ENCODE data around the gene HNRNPDL. TPM values are rescaled to one million over a fixed set of nuclear protein-coding genes. Genes with fewer than 3 reads are reported as not detected.
"Not testable (repeated sequence)": the region's sequence is repeated elsewhere in the genome, so short reads cannot be mapped to it uniquely, and the experiment has no call there.

HNRNPDL gene
- total RNA-seq, 3 donors from 2014 or later: 682 to 719 (median 695) TPM

- Mint-ChIP-seq H3K9me3 (no peaks in the 10 kb centered on the region), H3K4me3 (peak overlapping the region; percentile 60), H3K27me3 (ENCODE audit: low read depth) (no peaks in the 10 kb centered on the region), H3K36me3 (ENCODE audit: insufficient read depth) (peaks cover 63% of the 10 kb centered on the region), H3K4me1 (ENCODE audit: low read depth) (peaks cover 53% of the 10 kb centered on the region)
- no peak for DNase-seq
- no peak for ATAC-seq
Observed at GRCh38 chr4:82425478-82425877, 4.8 kb downstream of the HNRNPDL start.

DNA sequence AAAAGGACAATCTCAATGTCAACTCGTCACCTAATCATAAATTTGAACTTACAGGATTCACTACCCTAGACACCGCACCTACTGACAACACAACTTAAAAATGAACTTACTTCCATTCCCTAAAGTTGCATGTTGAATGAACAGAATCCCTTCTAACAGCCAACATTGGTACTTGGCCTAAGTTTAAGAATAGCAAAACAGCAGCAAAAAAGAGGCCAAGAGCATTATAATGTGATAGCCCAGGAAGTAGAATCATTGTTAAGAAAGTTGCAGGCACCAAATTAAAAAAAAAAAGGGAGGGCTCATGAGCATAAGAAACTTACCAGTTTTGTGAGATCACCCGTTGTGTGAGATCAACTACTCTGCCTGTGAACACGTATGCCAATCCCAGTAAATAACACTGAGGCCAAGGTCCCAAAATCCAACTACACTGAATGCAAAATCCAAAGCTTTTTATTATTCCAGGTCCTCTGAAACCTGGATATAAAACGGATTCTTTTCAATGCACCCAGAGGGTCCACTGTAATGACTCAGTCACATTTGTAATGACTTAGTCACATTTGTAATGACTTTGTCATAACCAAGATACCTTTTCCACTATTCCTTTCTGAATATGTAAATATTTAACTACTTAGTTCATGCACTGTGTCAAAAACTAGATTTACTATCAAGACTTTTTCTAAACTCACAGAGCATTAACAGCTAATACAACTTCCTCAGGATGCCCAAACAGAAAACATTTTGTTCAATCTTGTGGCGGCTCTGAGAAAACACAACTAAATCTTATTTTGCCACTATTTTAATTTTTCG lies 6.8 kb downstream of the HNRNPDL start:
- H3K36me3 Mint-ChIP-seq (ENCODE audit: insufficient read depth): peaks cover 58% of the 10 kb centered on the region
- H3K27me3 Mint-ChIP-seq (ENCODE audit: low read depth): no peaks in the 10 kb centered on the region
- H3K4me3 Mint-ChIP-seq: peak overlapping the region; percentile 33
- no peak for DNase-seq
- peak; percentile 51 to 66 for ATAC-seq
- no peaks in the 10 kb centered on the region for H3K9me3 Mint-ChIP-seq
- H3K4me1 Mint-ChIP-seq (ENCODE audit: low read depth): peaks cover 53% of the 10 kb centered on the region

DNA sequence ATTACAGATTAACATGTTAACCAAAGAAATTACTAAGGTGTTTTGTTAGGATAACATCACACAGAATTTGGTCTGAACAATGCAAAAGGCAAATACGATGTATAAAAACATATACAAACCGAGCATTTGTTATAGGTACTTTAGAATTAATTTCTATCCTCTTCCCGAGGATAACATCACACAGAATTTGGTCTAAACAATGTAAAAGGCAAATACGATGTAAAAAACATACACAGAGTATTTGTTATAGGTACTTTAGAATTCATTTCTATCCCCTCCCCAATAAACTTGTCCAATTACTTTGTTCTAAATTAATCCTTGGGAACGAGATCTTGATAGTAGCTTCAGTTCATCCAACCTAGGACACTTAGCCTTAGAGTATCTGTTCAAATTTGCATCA lies 7.6 kb downstream of the HNRNPDL start:
- no peaks in the 10 kb centered on the region for H3K9me3 Mint-ChIP-seq
- no peak for DNase-seq
- peaks cover 50% of the 10 kb centered on the region for H3K36me3 Mint-ChIP-seq (ENCODE audit: insufficient read depth)
- peaks cover 8% of the 10 kb centered on the region for H3K27me3 Mint-ChIP-seq (ENCODE audit: low read depth)
- H3K4me3 Mint-ChIP-seq: no peak overlapping the region
- no peak for ATAC-seq
- peaks cover 49% of the 10 kb centered on the region for H3K4me1 Mint-ChIP-seq (ENCODE audit: low read depth)

GRCh38 chr4:82421796-82422560 lies 8.3 kb downstream of the HNRNPDL start:
- peaks cover 43% of the 10 kb centered on the region for H3K4me1 Mint-ChIP-seq (ENCODE audit: low read depth)
- DNase-seq (no peak), ATAC-seq (peak; percentile 33 to 49)
- H3K4me3 Mint-ChIP-seq: no peak overlapping the region
- H3K9me3 Mint-ChIP-seq: no peaks in the 10 kb centered on the region
- H3K27me3 Mint-ChIP-seq (ENCODE audit: low read depth): peaks cover 10% of the 10 kb centered on the region
- H3K36me3 Mint-ChIP-seq (ENCODE audit: insufficient read depth): peaks cover 43% of the 10 kb centered on the region

- ATAC-seq: no peak
Observed at GRCh38 chr4:82419451-82419850, 10.8 kb downstream of the HNRNPDL start.

DNA sequence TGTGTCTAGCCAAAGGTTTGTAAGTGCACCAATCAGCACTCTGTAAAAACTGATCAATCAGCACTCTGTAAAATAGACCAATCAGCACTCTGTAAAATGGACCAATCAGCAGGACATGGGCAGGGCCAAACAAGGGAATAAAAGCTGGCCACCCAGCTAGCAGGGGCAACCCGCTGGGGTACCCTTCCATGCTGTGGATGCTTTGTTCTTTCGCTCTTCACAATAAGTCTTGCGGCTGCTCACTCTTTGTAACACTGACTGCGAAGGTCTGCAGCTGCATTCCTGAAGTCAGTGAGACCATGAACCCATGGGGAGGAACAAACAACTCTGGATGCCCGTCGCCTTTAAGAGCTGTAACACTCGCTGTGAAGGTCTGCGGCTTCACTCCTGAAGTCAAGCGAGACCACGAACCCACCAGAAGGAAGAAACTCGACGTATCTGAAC lies 14.3 kb downstream of the HNRNPDL start:
- no peak for ATAC-seq
- no peak for DNase-seq
- Mint-ChIP-seq H3K27me3 (ENCODE audit: low read depth) (peaks cover 25% of the 10 kb centered on the region), H3K4me1 (ENCODE audit: low read depth) (peaks cover 8% of the 10 kb centered on the region), H3K4me3 (no peak overlapping the region), H3K9me3 (no peaks in the 10 kb centered on the region), H3K36me3 (ENCODE audit: insufficient read depth) (no peaks in the 10 kb centered on the region)

More at GRCh38 chr4:82419451-82419850, 10.8 kb downstream of the HNRNPDL start:
- H3K4me3 Mint-ChIP-seq: no peak overlapping the region
- H3K36me3 Mint-ChIP-seq (ENCODE audit: insufficient read depth): peaks cover 18% of the 10 kb centered on the region
- H3K9me3 Mint-ChIP-seq: no peaks in the 10 kb centered on the region
- DNase-seq: no peak
- H3K27me3 Mint-ChIP-seq (ENCODE audit: low read depth): peaks cover 25% of the 10 kb centered on the region
- H3K4me1 Mint-ChIP-seq (ENCODE audit: low read depth): peaks cover 23% of the 10 kb centered on the region

GRCh38 chr4:82415061-82415460 lies 15.2 kb downstream of the HNRNPDL start:
- not testable (repeated sequence) for H3K9me3 Mint-ChIP-seq; ATAC-seq; H3K36me3 Mint-ChIP-seq (ENCODE audit: insufficient read depth); H3K4me1 Mint-ChIP-seq (ENCODE audit: low read depth); H3K4me3 Mint-ChIP-seq; DNase-seq
- H3K27me3 Mint-ChIP-seq (ENCODE audit: low read depth): peaks cover 25% of the 10 kb centered on the region

DNA sequence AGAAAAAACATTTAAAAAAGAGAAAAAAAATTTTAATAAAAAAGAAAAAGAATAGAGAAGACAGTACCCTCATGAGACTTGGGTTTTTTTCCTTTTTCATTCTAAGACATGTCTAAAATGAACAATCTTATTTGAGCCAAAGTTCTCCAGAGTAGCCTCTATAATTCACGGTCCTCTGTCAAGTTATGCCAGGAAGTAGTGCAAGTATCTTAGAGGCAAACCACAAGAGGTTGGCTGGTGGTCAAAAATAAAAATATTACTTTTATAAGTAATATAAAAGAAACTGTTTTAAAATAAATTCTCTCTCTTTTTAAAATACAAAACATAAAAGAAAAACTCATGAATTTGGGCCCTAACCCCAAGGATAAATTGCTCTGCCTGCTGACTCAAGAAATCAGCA lies 26.5 kb downstream of the HNRNPDL start:
- Mint-ChIP-seq H3K4me1 (ENCODE audit: low read depth) (no peaks in the 10 kb centered on the region), H3K36me3 (ENCODE audit: insufficient read depth) (no peaks in the 10 kb centered on the region), H3K27me3 (ENCODE audit: low read depth) (peaks cover 12% of the 10 kb centered on the region), H3K4me3 (no peak overlapping the region), H3K9me3 (no peaks in the 10 kb centered on the region)
- DNase-seq (no peak), ATAC-seq (no peak)

GRCh38 chr4:82402196-82402775 lies 28.0 kb downstream of the HNRNPDL start:
- no peaks in the 10 kb centered on the region for H3K4me1 Mint-ChIP-seq (ENCODE audit: low read depth)
- ATAC-seq (no peak), DNase-seq (no peak)
- no peaks in the 10 kb centered on the region for H3K36me3 Mint-ChIP-seq (ENCODE audit: insufficient read depth)
- H3K27me3 Mint-ChIP-seq (ENCODE audit: low read depth): peaks cover 14% of the 10 kb centered on the region
- H3K4me3 Mint-ChIP-seq: no peak overlapping the region
- no peaks in the 10 kb centered on the region for H3K9me3 Mint-ChIP-seq

- Mint-ChIP-seq H3K4me1 (ENCODE audit: low read depth) (no peaks in the 10 kb centered on the region), H3K4me3 (no peak overlapping the region), H3K9me3 (no peaks in the 10 kb centered on the region), H3K27me3 (ENCODE audit: low read depth) (peaks cover 14% of the 10 kb centered on the region), H3K36me3 (ENCODE audit: insufficient read depth) (no peaks in the 10 kb centered on the region)
- no peak for ATAC-seq
- DNase-seq: no peak
Observed at GRCh38 chr4:82401600-82401999, 28.7 kb downstream of the HNRNPDL start.

GRCh38 chr4:82398263-82398662 lies 32.0 kb downstream of the HNRNPDL start:
- no peak for ATAC-seq
- no peaks in the 10 kb centered on the region for H3K9me3 Mint-ChIP-seq
- H3K27me3 Mint-ChIP-seq (ENCODE audit: low read depth): peaks cover 14% of the 10 kb centered on the region
- no peaks in the 10 kb centered on the region for H3K36me3 Mint-ChIP-seq (ENCODE audit: insufficient read depth)
- no peak overlapping the region for H3K4me3 Mint-ChIP-seq
- DNase-seq: no peak
- H3K4me1 Mint-ChIP-seq (ENCODE audit: low read depth): no peaks in the 10 kb centered on the region

GRCh38 chr4:82397527-82397926 lies 32.7 kb downstream of the HNRNPDL start:
- H3K9me3 Mint-ChIP-seq: no peaks in the 10 kb centered on the region
- H3K36me3 Mint-ChIP-seq (ENCODE audit: insufficient read depth): no peaks in the 10 kb centered on the region
- no peak overlapping the region for H3K4me3 Mint-ChIP-seq
- no peaks in the 10 kb centered on the region for H3K4me1 Mint-ChIP-seq (ENCODE audit: low read depth)
- DNase-seq: no peak
- ATAC-seq: no peak
- peaks cover 14% of the 10 kb centered on the region for H3K27me3 Mint-ChIP-seq (ENCODE audit: low read depth)

- Mint-ChIP-seq H3K9me3 (no peaks in the 10 kb centered on the region), H3K36me3 (ENCODE audit: insufficient read depth) (no peaks in the 10 kb centered on the region), H3K4me1 (ENCODE audit: low read depth) (no peaks in the 10 kb centered on the region), H3K4me3 (no peak overlapping the region), H3K27me3 (ENCODE audit: low read depth) (peaks cover 6% of the 10 kb centered on the region)
- ATAC-seq (no peak), DNase-seq (no peak)
Observed at GRCh38 chr4:82394896-82395295, 35.4 kb downstream of the HNRNPDL start.

DNA sequence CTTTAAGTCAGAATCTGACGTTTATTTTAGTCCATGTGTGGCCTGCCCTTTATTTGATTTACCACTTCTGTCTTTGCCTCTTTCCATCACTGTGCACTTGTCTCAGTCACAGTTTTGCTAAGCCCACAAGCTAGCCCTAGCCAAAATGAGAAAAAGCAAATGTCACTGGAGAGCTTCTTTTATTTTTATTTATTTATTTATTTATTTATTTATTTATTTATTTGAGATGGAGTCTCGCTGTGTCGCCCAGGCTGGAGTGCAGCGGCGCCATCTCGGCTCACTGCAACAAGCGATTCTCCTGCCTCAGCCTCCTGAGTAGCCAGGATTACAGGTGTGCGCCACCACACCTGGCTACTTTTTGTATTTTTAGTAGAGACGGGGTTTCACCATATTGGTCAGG lies 40.2 kb downstream of the HNRNPDL start:
- H3K36me3 Mint-ChIP-seq (ENCODE audit: insufficient read depth); H3K4me3 Mint-ChIP-seq; H3K27me3 Mint-ChIP-seq (ENCODE audit: low read depth); DNase-seq; H3K4me1 Mint-ChIP-seq (ENCODE audit: low read depth); H3K9me3 Mint-ChIP-seq; ATAC-seq: not testable (repeated sequence)

Measured in activated T-cell treated with anti-CD3 and anti-CD28 coated beads, Interleukin-2, amount 50 U/mL, for 4 hours (primary cell).